A549 (cell line): ENCODE data around the gene SLC22A2. TPM values are rescaled to one million over a fixed set of nuclear protein-coding genes. Genes with fewer than 3 reads are reported as not detected.

Source experiments
- ATAC-seq, 2 experiments: fragments of 200-7000 bp in 1 of 2; fragments of >200 bp in 1 of 2; cut with Nextera tagmentation in 1 of 2; cut with Tn5 transposase in 1 of 2; 3 replicates each; pipeline versions ENCODE4 v1.8.0 to v1.9.1; 2018 to 2020; ENCODE audit warnings: mild to moderate bottlenecking in 1 of 2, moderate library complexity in 1 of 2
- CTCF ChIA-PET: fragments of 300-600 bp; sonication (Branson Sonifier 250); formaldehyde crosslinking; extraction: SDS; loops from one replicate; lab custom pipeline; 2021; ENCODE audit warnings: antibody characterized with exemption, inconsistent platforms; lab: Yijun Ruan, JAX
- POLR2A ChIA-PET: fragments of 350-600 bp; formaldehyde crosslinking; extraction: SDS; loops from one replicate; lab custom pipeline; 2021; ENCODE audit warnings: antibody characterized with exemption, inconsistent platforms; lab: Yijun Ruan, JAX
- DNase-seq, 2 experiments: peaks; one replicate each; pipeline versions ENCODE4 v3.0.0 to v3.0.0-alpha.2; 2011 to 2016; ENCODE audit warnings: low read depth in 1 of 2, low spot score in 1 of 2
- FAIRE-seq: peaks from 2 replicates; lab custom pipeline; 2011; peaks lifted over from hg19 to GRCh38; lab: Jason Lieb, UNC
- H3K27ac ChIP-seq, 2 experiments: fragments of >200 bp; sonication (Bioruptor Twin); formaldehyde crosslinking; 3 replicates each; pipeline ENCODE4 v1.5.1; 2016 to 2017
- H3K4me1 ChIP-seq: fragments of >200 bp; sonication (Bioruptor Twin); formaldehyde crosslinking; 3 replicates; pipeline ENCODE4 v1.6.1; 2016
- H3K4me2 ChIP-seq: fragments of >200 bp; sonication (Bioruptor Twin); formaldehyde crosslinking; 3 replicates; pipeline ENCODE4 v1.6.1; 2016
- H3K4me3 ChIP-seq: fragments of >200 bp; sonication (Bioruptor Twin); formaldehyde crosslinking; 3 replicates; pipeline ENCODE4 v1.5.1; 2016
- H3K9me3 ChIP-seq: fragments of >200 bp; sonication (Bioruptor Twin); formaldehyde crosslinking; 3 replicates; pipeline ENCODE4 v1.6.1; 2016
- BHLHE40 ChIP-seq: IDR thresholded peaks from 2 replicates; pipeline ENCODE4 v1.6.1; 2012; ENCODE audit warnings: low read depth, low read length, inconsistent platforms
- CBX8 ChIP-seq: fragments of 200-600 bp; sonication (generic); IDR thresholded peaks from 2 replicates; pipeline ENCODE4 v1.6.1; 2016
- CEBPB ChIP-seq, 2 experiments: fragments of >200 bp in 1 of 2; sonication (Bioruptor Twin) in 1 of 2; formaldehyde crosslinking in 1 of 2; IDR thresholded peaks; 2 replicates each; pipeline ENCODE4 v1.6.1; 2012 to 2016
- EHF ChIP-seq: fragments of 250-450 bp; sonication (Bioruptor Pico); IDR thresholded peaks from 2 replicates; pipeline ENCODE4 v1.5.0; 2020; ENCODE audit warnings: mild to moderate bottlenecking
- ESRRA ChIP-seq: fragments of 150-350 bp; IDR thresholded peaks from 2 replicates; pipeline ENCODE4 v1.6.1; 2014; ENCODE audit warnings: mild to moderate bottlenecking, low read length, borderline replicate concordance
- FOXS1 ChIP-seq: fragments of 250-450 bp; sonication (Bioruptor Pico); IDR thresholded peaks from 2 replicates; pipeline ENCODE4 v1.5.0; 2020; ENCODE audit warnings: mild to moderate bottlenecking, moderate library complexity
- HES2 ChIP-seq: fragments of >200 bp; sonication (Bioruptor Twin); formaldehyde crosslinking; IDR thresholded peaks from 2 replicates; pipeline ENCODE4 v1.6.1; 2016
- HOXA7 ChIP-seq: fragments of 250-450 bp; sonication (Bioruptor Pico); IDR thresholded peaks from 2 replicates; pipeline ENCODE4 v1.5.0; 2020; ENCODE audit warnings: mild to moderate bottlenecking, moderate library complexity
- HOXB13 ChIP-seq: fragments of 250-450 bp; sonication (Bioruptor Pico); IDR thresholded peaks from 2 replicates; pipeline ENCODE4 v1.5.0; 2020; ENCODE audit warnings: low read depth, mild to moderate bottlenecking, moderate library complexity
- JUN ChIP-seq, 2 experiments: fragments of >200 bp; sonication (Bioruptor Twin); formaldehyde crosslinking; IDR thresholded peaks; 2 replicates in 1 of 2; 3 replicates in 1 of 2; pipeline ENCODE4 v1.6.1; 2016 to 2017
- MAZ ChIP-seq: fragments of 150-350 bp; IDR thresholded peaks from 2 replicates; pipeline ENCODE4 v1.6.1; 2014; ENCODE audit warnings: antibody characterized with exemption, low read depth, low read length, borderline replicate concordance
- NPAS2 ChIP-seq: fragments of 250-450 bp; sonication (Bioruptor Pico); IDR thresholded peaks from 2 replicates; pipeline ENCODE4 v1.8.0; 2022; ENCODE audit warnings: mild to moderate bottlenecking, moderate library complexity, borderline replicate concordance
- POLR2AphosphoS2 ChIP-seq: conservative IDR thresholded peaks from 2 replicates; pipeline ENCODE4 v1.6.1; 2012; ENCODE audit warnings: low read length, improper control_type of control experiment, inconsistent platforms
- RARB ChIP-seq: fragments of 250-450 bp; sonication (Bioruptor Pico); IDR thresholded peaks from 2 replicates; pipeline ENCODE4 v1.8.0; 2021; ENCODE audit warnings: mild to moderate bottlenecking, moderate library complexity
- RCOR1 ChIP-seq: fragments of 150-350 bp; IDR thresholded peaks from 2 replicates; pipeline ENCODE4 v1.6.1; 2014; ENCODE audit warnings: antibody characterized with exemption, low read length, low read depth
- REST ChIP-seq: fragments of 200-600 bp; sonication (generic); IDR thresholded peaks from 2 replicates; pipeline ENCODE4 v1.6.1; 2016; ENCODE audit warnings: antibody characterized with exemption, mild to moderate bottlenecking, moderate library complexity
- TFCP2L1 ChIP-seq: fragments of 250-450 bp; sonication (Bioruptor Pico); IDR thresholded peaks from 2 replicates; pipeline ENCODE4 v1.5.0; 2021; ENCODE audit warnings: mild to moderate bottlenecking
- TP53 ChIP-seq: fragments of 250-450 bp; sonication (Bioruptor Pico); IDR thresholded peaks from 2 replicates; pipeline ENCODE4 v1.5.0; 2021; ENCODE audit warnings: mild to moderate bottlenecking, moderate library complexity
- USF2 ChIP-seq: fragments of 450-650 bp; IDR thresholded peaks from 2 replicates; pipeline ENCODE4 v1.6.1; 2014; ENCODE audit warnings: antibody characterized with exemption
- ZFP36 ChIP-seq: fragments of 450-650 bp; IDR thresholded peaks from 2 replicates; pipeline ENCODE4 v1.6.1; 2014; ENCODE audit warnings: borderline replicate concordance; ENCODE audit not compliant: partially characterized antibody
- ZNF302 ChIP-seq: fragments of 250-450 bp; sonication (Bioruptor Pico); IDR thresholded peaks from 2 replicates; pipeline ENCODE4 v1.9.0; 2021; ENCODE audit warnings: inconsistent platforms, mild to moderate bottlenecking, moderate library complexity
- WGBS: methylation state at CpG from one replicate; pipeline ENCODE4 v1.1.6; 2017; ENCODE audit errors: missing lambda C conversion rate; 5-methylcytosine and 5-hydroxymethylcytosine counted together
- polyA plus RNA-seq, 4 experiments: library from polyadenylated mRNA; depleted of rRNA in 3 of 4; stranded (reverse); fragments of >200 nt; fragmentation: RNase III in 1 of 4; extraction: RNeasy Plus Mini Kit Qiagen cat#74134 plus additional on column Dnase treatment in 1 of 4; gene quantifications; 2 replicates in 3 of 4; 3 replicates in 1 of 4; pipeline ENCODE4 v1.2.3, GENCODE V29; 2011 to 2017

The SLC22A2 gene
- polyA plus RNA-seq, 2 of the 4 experiments (the other 2 are of a cell fraction), result 0.04 TPM; not detected in 1

GRCh38 chr6:160201061-160201460 lies 57.6 kb downstream of the SLC22A2 start:
- ChIA-PET CTCF (interaction anchor here (0.7 kb wide), 1 partner anchor 23 kb away, joined by 3 read pairs; no protein-coding TSS in a partner anchor), POLR2A (no interaction called here)
- DNase-seq (no peak), ATAC-seq (no peak), FAIRE-seq (no peak)
- Histone ChIP-seq H3K27ac (peak overlapping the region in 1 of 2 experiments; percentile 21; a peak in 1 of 6 replicates), H3K4me1 (peaks cover 15% of the 10 kb centered on the region; the same call in 2 of the 3 replicates), H3K9me3 (0 out of 3 replicates have a peak, but pooled peaks cover 4% of the 10 kb centered on the region), H3K4me3 (no peak overlapping the region), H3K4me2 (no peak overlapping the region)
- TF ChIP-seq HOXB13 (CRISPR knock-in tag), result no peak
- TF ChIP-seq CEBPB (IDR thresholded peaks at IDR 0.05), result no peak
- TF ChIP-seq NPAS2 (CRISPR knock-in tag), result no peak
- 89% methylated on average over 2 of the region's 2 CpGs for WGBS

- peaks cover 15% of the 10 kb centered on the region; the same call in 2 of the 3 replicates for H3K4me1 ChIP-seq
- POLR2A ChIA-PET, result no interaction called here
- peak overlapping the region; percentile 74 for H3K4me2 ChIP-seq
- FAIRE-seq (no peak), DNase-seq (peak in 1 of 2 experiments; percentile 30), ATAC-seq (peak; percentile 68 to 80; a peak in 4 of 6 replicates)
- peak overlapping the region; percentile 66 to 77 for H3K27ac ChIP-seq
- TF ChIP-seq RCOR1 (no peak), TFCP2L1 (no peak), POLR2AphosphoS2 (no peak), CBX8 (no peak), BHLHE40 (no peak), ESRRA (no peak), MAZ (no peak), RARB (CRISPR knock-in tag) (no peak), ZFP36 (no peak), ZNF302 (CRISPR knock-in tag) (no peak), TP53 (CRISPR knock-in tag) (no peak), FOXS1 (CRISPR knock-in tag) (no peak), EHF (CRISPR knock-in tag) (no peak), HES2 (no peak), REST (no peak), USF2 (no peak), JUN (IDR thresholded peaks at IDR 0.05) (no peak), HOXA7 (CRISPR knock-in tag) (no peak)
- no peak overlapping the region for H3K4me3 ChIP-seq
- CTCF ChIA-PET, result no interaction called here
- whole genome bisulfite sequencing, result 1% methylated on average over 3 of the region's 3 CpGs
- H3K9me3 ChIP-seq, result peaks cover 11% of the 10 kb centered on the region; the same call in 1 of the 3 replicates
These were observed 59.9 kb downstream of the SLC22A2 start for GRCh38 chr6:160198606-160199211.
